HepG2 (cell line): ENCODE results near the gene GPS2. TPM values are rescaled to one million over a fixed set of nuclear protein-coding genes. Genes with fewer than 3 reads are reported as not detected.

ENCODE experiments used
- CCAR2 ChIP-seq: fragments of 200-400 bp; formaldehyde crosslinking; optimal IDR thresholded peaks from 2 replicates; pipeline ENCODE3; 2018; ENCODE audit warnings: low read depth, mild to moderate bottlenecking, low read length, moderate library complexity
- CHCHD3 ChIP-seq: sonication (generic); formaldehyde crosslinking; IDR thresholded peaks from 2 replicates; pipeline ENCODE4 v1.8.0; 2022; ENCODE audit warnings: mild to moderate bottlenecking, missing genetic modification reagents, moderate library complexity
- FOXC1 ChIP-seq: sonication (generic); formaldehyde crosslinking; IDR thresholded peaks from 2 replicates; pipeline ENCODE4 v1.8.0; 2022; ENCODE audit warnings: mild to moderate bottlenecking, missing genetic modification reagents, borderline replicate concordance
- HDAC2 ChIP-seq: sonication (generic); formaldehyde crosslinking; IDR thresholded peaks from 2 replicates; pipeline ENCODE4 v1.4.0; 2020; ENCODE audit warnings: missing genetic modification reagents
- HMGA1 ChIP-seq: sonication (generic); formaldehyde crosslinking; conservative IDR thresholded peaks from 2 replicates; pipeline ENCODE4 v1.4.0; 2020; ENCODE audit warnings: missing genetic modification reagents
- MAF1 ChIP-seq: sonication (generic); formaldehyde crosslinking; IDR thresholded peaks from 2 replicates; pipeline ENCODE4 v1.5.0; 2020; ENCODE audit warnings: missing genetic modification reagents, borderline replicate concordance
- MED1 ChIP-seq: sonication (generic); formaldehyde crosslinking; IDR thresholded peaks from 2 replicates; pipeline ENCODE4 v1.4.0; 2020; ENCODE audit warnings: missing genetic modification reagents
- SAP130 ChIP-seq: IDR thresholded peaks from 2 replicates; pipeline ENCODE4 v1.6.1; 2016; ENCODE audit warnings: low read depth
- SIN3B ChIP-seq: fragments of 150-350 bp; IDR thresholded peaks from 2 replicates; pipeline ENCODE4 v1.6.1; 2014; ENCODE audit warnings: low read length
- SNAI1 ChIP-seq: sonication (generic); formaldehyde crosslinking; IDR thresholded peaks from 2 replicates; pipeline ENCODE4 v1.5.0; 2020; ENCODE audit warnings: mild to moderate bottlenecking, missing genetic modification reagents, borderline replicate concordance
- TEAD3 ChIP-seq: optimal IDR thresholded peaks from 2 replicates; pipeline ENCODE3; 2016; ENCODE audit warnings: borderline replicate concordance
- ZNF10 ChIP-seq: sonication (generic); formaldehyde crosslinking; IDR thresholded peaks from 2 replicates; pipeline ENCODE4 v1.4.0; 2020; ENCODE audit warnings: mild to moderate bottlenecking, low read depth, missing genetic modification reagents, borderline replicate concordance
- ZNF230 ChIP-seq: sonication (generic); formaldehyde crosslinking; IDR thresholded peaks from 2 replicates; pipeline ENCODE4 v1.4.0; 2020; ENCODE audit warnings: mild to moderate bottlenecking, missing genetic modification reagents
- ZXDC ChIP-seq: sonication (generic); formaldehyde crosslinking; IDR thresholded peaks from 2 replicates; pipeline ENCODE4 v1.5.0; 2020; ENCODE audit warnings: mild to moderate bottlenecking, missing genetic modification reagents
- polyA plus RNA-seq, 8 experiments: library from polyadenylated mRNA; depleted of rRNA in 3 of 8; stranded (reverse) in 7 of 8; unstranded in 1 of 8; fragments of >200 nt; fragmentation: Illumina TruSeq in 4 of 8; extraction: Trizol in 4 of 8; gene quantifications; 2 replicates each; pipeline versions ENCODE4 v1.2.1 to v1.2.3, GENCODE V29; 2011 to 2016; ENCODE audit warnings: low read depth in 4 of 8, missing spikeins in 1 of 8, mixed read lengths in 1 of 8; ENCODE audit not compliant: insufficient read depth in 1 of 8
- total RNA-seq, 5 experiments: library from RNA; depleted of rRNA; stranded (reverse); fragments of >200 nt; fragmentation: Illumina TruSeq; extraction: Trizol; gene quantifications; 2 replicates each; pipeline ENCODE4 v1.2.3, GENCODE V29; 2016; ENCODE audit warnings: low read depth in 1 of 5
- TF ChIP-seq, protein P1 (sequence below): sonication (generic); formaldehyde crosslinking; conservative IDR thresholded peaks from 2 replicates; pipeline ENCODE4 v1.8.0; 2022; ENCODE audit warnings: missing genetic modification reagents
- TF ChIP-seq, protein P2 (sequence below), 2 experiments: sonication (generic) in 1 of 2; formaldehyde crosslinking in 1 of 2; IDR thresholded peaks; 2 replicates each; pipeline versions ENCODE4 v1.4.0 to v1.6.1; 2018 to 2020; ENCODE audit warnings: missing genetic modification reagents in 2 of 2, borderline replicate concordance in 1 of 2, low read depth in 1 of 2, mild to moderate bottlenecking in 1 of 2, missing biosample characterization in 1 of 2

GPS2 gene
- total and polyA plus RNA-seq, 2 of the 13 experiments (the other 11 are each of a cell fraction or from before 2014, with no cell fraction given), result 58.0 to 59.4 TPM

- TF ChIP-seq SNAI1 (CRISPR knock-in tag) (peak; percentile 72; the same call in 1 of the 2 replicates), SIN3B (no peak), TEAD3 (CRISPR knock-in tag) (no peak), CCAR2 (no peak), ZNF230 (CRISPR knock-in tag) (no peak), SAP130 (CRISPR knock-in tag) (no peak; the same call in none of the 2 replicates), MED1 (peak; percentile 16; the same call in 1 of the 2 replicates), CHCHD3 (CRISPR knock-in tag) (peak; percentile 44; the same call in 1 of the 2 replicates), HDAC2 (no peak), ZNF10 (CRISPR knock-in tag) (no peak), HMGA1 (no peak), MAF1 (no peak), FOXC1 (no peak), ZXDC (CRISPR knock-in tag) (0 out of 2 replicates have a peak, but pooled peaks have one; percentile 29)
- TF ChIP-seq, protein P1, sequence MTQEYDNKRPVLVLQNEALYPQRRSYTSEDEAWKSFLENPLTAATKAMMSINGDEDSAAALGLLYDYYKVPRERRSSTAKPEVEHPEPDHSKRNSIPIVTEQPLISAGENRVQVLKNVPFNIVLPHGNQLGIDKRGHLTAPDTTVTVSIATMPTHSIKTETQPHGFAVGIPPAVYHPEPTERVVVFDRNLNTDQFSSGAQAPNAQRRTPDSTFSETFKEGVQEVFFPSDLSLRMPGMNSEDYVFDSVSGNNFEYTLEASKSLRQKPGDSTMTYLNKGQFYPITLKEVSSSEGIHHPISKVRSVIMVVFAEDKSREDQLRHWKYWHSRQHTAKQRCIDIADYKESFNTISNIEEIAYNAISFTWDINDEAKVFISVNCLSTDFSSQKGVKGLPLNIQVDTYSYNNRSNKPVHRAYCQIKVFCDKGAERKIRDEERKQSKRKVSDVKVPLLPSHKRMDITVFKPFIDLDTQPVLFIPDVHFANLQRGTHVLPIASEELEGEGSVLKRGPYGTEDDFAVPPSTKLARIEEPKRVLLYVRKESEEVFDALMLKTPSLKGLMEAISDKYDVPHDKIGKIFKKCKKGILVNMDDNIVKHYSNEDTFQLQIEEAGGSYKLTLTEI (CRISPR knock-in tag), result no peak
- TF ChIP-seq, protein P2, sequence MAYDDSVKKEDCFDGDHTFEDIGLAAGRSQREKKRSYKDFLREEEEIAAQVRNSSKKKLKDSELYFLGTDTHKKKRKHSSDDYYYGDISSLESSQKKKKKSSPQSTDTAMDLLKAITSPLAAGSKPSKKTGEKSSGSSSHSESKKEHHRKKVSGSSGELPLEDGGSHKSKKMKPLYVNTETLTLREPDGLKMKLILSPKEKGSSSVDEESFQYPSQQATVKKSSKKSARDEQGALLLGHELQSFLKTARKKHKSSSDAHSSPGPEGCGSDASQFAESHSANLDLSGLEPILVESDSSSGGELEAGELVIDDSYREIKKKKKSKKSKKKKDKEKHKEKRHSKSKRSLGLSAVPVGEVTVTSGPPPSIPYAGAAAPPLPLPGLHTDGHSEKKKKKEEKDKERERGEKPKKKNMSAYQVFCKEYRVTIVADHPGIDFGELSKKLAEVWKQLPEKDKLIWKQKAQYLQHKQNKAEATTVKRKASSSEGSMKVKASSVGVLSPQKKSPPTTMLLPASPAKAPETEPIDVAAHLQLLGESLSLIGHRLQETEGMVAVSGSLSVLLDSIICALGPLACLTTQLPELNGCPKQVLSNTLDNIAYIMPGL (CRISPR knock-in tag; IDR thresholded peaks at IDR 0.05; ENCODE audit: borderline replicate concordance in 1 of 2, low read depth in 1 of 2), result no peak; a peak in 2 of 4 replicates
These were observed 7.2 kb downstream of the GPS2 start (continued) for GRCh38 chr17:7307686-7308624.
